ENCODE results near the gene CPA2. TPM values are rescaled to one million over a fixed set of nuclear protein-coding genes. Genes with fewer than 3 reads are reported as not detected.

The CPA2 gene
- total and polyA plus RNA-seq, 2 of the 4 experiments (the other 2 are of a cell fraction) = 0.05 TPM; not detected in 1

DNA sequence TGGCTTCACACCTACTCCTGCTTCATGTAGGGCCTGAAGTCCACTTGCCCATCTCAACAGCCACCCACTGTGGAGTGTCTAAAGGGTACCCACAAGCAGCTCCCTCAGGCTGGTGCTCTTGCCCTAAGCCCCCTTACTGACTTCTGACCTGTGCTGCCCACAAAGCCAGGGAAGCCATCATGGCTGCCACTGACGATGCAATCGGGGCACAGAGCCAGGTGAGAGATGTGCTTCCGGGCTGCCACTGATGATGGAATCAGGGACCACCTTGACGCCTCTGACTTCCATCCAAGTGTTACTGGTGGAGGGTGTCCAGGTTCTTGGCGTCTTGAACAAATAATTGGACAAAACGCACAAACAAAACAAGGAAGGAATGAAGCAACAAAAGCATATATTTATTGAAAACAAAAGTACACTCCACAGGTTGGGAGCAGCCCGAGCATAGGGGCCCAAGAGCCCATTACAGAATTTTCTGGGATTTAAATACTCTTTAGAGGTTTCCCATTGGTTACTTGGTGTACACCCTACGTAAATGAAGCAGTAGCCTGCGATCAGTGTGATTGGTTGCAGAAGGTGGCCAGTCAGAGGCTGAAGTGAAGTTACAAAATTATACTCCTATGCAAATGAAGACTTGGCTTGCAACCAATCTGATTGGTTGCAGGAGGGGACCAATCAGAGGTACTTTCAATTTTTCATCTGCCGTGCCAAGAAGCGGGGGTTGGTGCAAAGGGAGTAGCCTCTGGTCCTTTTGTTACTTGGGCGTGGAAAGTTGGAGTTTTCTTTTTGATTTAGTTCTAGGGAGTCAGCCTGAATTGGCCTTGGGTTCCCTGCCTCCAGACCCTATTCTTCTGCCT lies 4.5 kb downstream of the CPA2 start:
- H3K9me3 ChIP-seq (ENCODE audit: control insufficient read depth, insufficient read depth, low read length) = no peaks in the 10 kb centered on the region
- no peak overlapping the region for H3K9ac ChIP-seq (ENCODE audit: low read depth, low read length)
- no peak overlapping the region for H2AK9ac ChIP-seq (replicated peaks; ENCODE audit: low read depth, low read length, poor library complexity)
- H3K23ac ChIP-seq (ENCODE audit: low read depth, low read length) = no peak overlapping the region
- no peak overlapping the region for H2BK5ac ChIP-seq (ENCODE audit: low read depth, low read length, poor library complexity, severe bottlenecking)
- H4K8ac ChIP-seq (ENCODE audit: low read depth in 2 of 2, low read length in 2 of 2) = no peak overlapping the region
- 0 out of 2 replicates have a peak overlapping the region, but pooled peaks have one; percentile 27 for H3K14ac ChIP-seq (replicated peaks; ENCODE audit: low read depth, low read length)
- no peak overlapping the region for H4K91ac ChIP-seq (ENCODE audit: insufficient read depth, low read depth, low read length)
- H2AFZ ChIP-seq (replicated peaks; ENCODE audit: low read length, poor library complexity) = peak overlapping the region; percentile 68
- dilution Hi-C loops (cut with HindIII; ENCODE audit: low sequenced_read_pairs, unreplicated experiment) (no loop called here), intact Hi-C loops (cut with micrococcal nuclease) (no loop called here), in situ Hi-C loops (cut with MboI; ENCODE audit: low sequenced_read_pairs) (no loop called here)
- no peaks in the 10 kb centered on the region for H3K79me1 ChIP-seq (ENCODE audit: low read depth in 1 of 2, low read length in 2 of 2)
- DNase-seq (no peak), ATAC-seq (ENCODE audit: low read depth) (no peak)
- peak overlapping the region; percentile 66 for H2BK20ac ChIP-seq (ENCODE audit: low read depth, low read length)
- no peaks in the 10 kb centered on the region for H4K20me1 ChIP-seq (ENCODE audit: insufficient read depth, low read length)
- no peak overlapping the region for H3K4me3 ChIP-seq (ENCODE audit: insufficient read depth, low read depth, low read length)
- POLR2A ChIA-PET (ENCODE audit: unreplicated experiment) = no interaction called here
- H3K36me3 ChIP-seq (ENCODE audit: control insufficient read depth, insufficient read depth, low read length) = no peaks in the 10 kb centered on the region
- 70% methylated on average over 2 of the region's 12 CpGs; no CpG with 5 or more reads in 1 of the 2 experiments for WGBS, 2 experiments (ENCODE audit: extremely low coverage in 2 of 2, insufficient read length in 1 of 2)
- H2AK5ac ChIP-seq (ENCODE audit: low read depth, low read length) = no peak overlapping the region
- H3K4me1 ChIP-seq (ENCODE audit: control insufficient read depth, insufficient read depth, low read length) = peaks cover 10% of the 10 kb centered on the region
- H4K5ac ChIP-seq (ENCODE audit: low read depth, low read length) = no peak overlapping the region
- H3K4me2 ChIP-seq (ENCODE audit: low read depth, low read length) = no peak overlapping the region
- no peak overlapping the region for H3K56ac ChIP-seq (ENCODE audit: extremely low read depth, insufficient read depth, low read length)
- CTCF ChIA-PET = no interaction called here
- no peak overlapping the region for H3K18ac ChIP-seq (ENCODE audit: low read depth, low read length)
- no peak overlapping the region for H2BK15ac ChIP-seq (ENCODE audit: low read depth, low read length)
- H3K9me1 ChIP-seq (ENCODE audit: insufficient read depth, low read length) = no peaks in the 10 kb centered on the region; the same call in 1 of the 2 replicates
- 0 out of 2 replicates have a peak overlapping the region, but pooled peaks have one; percentile 46 for H2BK120ac ChIP-seq (ENCODE audit: low read depth, low read length)
- no TSS peak for BruUV-seq (replicated peaks)
- H3K27ac ChIP-seq (ENCODE audit: insufficient read depth, low read length) = no peak overlapping the region
- peak overlapping the region; percentile 43; the same call in 1 of the 2 replicates for H3K4ac ChIP-seq (ENCODE audit: low read depth, low read length)
- peaks cover 4% of the 10 kb centered on the region; the same call in 1 of the 2 replicates for H3K27me3 ChIP-seq (ENCODE audit: control insufficient read depth, insufficient read depth, low read length)
- TF ChIP-seq, protein P1, sequence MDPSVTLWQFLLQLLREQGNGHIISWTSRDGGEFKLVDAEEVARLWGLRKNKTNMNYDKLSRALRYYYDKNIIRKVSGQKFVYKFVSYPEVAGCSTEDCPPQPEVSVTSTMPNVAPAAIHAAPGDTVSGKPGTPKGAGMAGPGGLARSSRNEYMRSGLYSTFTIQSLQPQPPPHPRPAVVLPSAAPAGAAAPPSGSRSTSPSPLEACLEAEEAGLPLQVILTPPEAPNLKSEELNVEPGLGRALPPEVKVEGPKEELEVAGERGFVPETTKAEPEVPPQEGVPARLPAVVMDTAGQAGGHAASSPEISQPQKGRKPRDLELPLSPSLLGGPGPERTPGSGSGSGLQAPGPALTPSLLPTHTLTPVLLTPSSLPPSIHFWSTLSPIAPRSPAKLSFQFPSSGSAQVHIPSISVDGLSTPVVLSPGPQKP (IDR thresholded peaks at IDR 0.05; ENCODE audit: borderline replicate concordance, low read depth, low read length) = no peak
- no peak for TF ChIP-seq NFE2L2 (IDR thresholded peaks at IDR 0.05; ENCODE audit: low read depth, low read length)
- no peak for TF ChIP-seq FOS (IDR thresholded peaks at IDR 0.05; ENCODE audit: low read depth, low read length)
- no peak for TF ChIP-seq SMC3 (IDR thresholded peaks at IDR 0.05; ENCODE audit: low read depth, low read length)
- TF ChIP-seq RAD21 (IDR thresholded peaks at IDR 0.05; ENCODE audit: low read length) = no peak
- no peak for TF ChIP-seq RFX5 (IDR thresholded peaks at IDR 0.05; ENCODE audit: low read depth, low read length)
- TF ChIP-seq RCOR1 (IDR thresholded peaks at IDR 0.05; ENCODE audit: insufficient replicate concordance, low read length) = no peak
- no peak for TF ChIP-seq CEBPB (IDR thresholded peaks at IDR 0.05; ENCODE audit: low read depth, low read length)
- TF ChIP-seq, protein P2, sequence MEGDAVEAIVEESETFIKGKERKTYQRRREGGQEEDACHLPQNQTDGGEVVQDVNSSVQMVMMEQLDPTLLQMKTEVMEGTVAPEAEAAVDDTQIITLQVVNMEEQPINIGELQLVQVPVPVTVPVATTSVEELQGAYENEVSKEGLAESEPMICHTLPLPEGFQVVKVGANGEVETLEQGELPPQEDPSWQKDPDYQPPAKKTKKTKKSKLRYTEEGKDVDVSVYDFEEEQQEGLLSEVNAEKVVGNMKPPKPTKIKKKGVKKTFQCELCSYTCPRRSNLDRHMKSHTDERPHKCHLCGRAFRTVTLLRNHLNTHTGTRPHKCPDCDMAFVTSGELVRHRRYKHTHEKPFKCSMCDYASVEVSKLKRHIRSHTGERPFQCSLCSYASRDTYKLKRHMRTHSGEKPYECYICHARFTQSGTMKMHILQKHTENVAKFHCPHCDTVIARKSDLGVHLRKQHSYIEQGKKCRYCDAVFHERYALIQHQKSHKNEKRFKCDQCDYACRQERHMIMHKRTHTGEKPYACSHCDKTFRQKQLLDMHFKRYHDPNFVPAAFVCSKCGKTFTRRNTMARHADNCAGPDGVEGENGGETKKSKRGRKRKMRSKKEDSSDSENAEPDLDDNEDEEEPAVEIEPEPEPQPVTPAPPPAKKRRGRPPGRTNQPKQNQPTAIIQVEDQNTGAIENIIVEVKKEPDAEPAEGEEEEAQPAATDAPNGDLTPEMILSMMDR (conservative IDR thresholded peaks at IDR 0.05; ENCODE audit: low read depth, low read length) = no peak
- TF ChIP-seq BHLHE40 (IDR thresholded peaks at IDR 0.05; ENCODE audit: low read depth, low read length) = no peak
- TF ChIP-seq MAFK (IDR thresholded peaks at IDR 0.05; ENCODE audit: low read depth, low read length) = no peak
- no peak for TF ChIP-seq CHD1 (IDR thresholded peaks at IDR 0.05; ENCODE audit: low read depth, low read length)
- no peak for TF ChIP-seq MAZ (IDR thresholded peaks at IDR 0.05; ENCODE audit: borderline replicate concordance, low read depth, low read length)
- TF ChIP-seq, protein P3, sequence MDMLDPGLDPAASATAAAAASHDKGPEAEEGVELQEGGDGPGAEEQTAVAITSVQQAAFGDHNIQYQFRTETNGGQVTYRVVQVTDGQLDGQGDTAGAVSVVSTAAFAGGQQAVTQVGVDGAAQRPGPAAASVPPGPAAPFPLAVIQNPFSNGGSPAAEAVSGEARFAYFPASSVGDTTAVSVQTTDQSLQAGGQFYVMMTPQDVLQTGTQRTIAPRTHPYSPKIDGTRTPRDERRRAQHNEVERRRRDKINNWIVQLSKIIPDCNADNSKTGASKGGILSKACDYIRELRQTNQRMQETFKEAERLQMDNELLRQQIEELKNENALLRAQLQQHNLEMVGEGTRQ (IDR thresholded peaks at IDR 0.05; ENCODE audit: low read depth, low read length) = no peak
